GM13976 (cell line): ENCODE measurements around the gene THBS4.

Experiments used
- DNase-seq: peaks from one replicate; pipeline ENCODE4 v3.0.0; 2012; ENCODE audit warnings: low spot score
- in situ Hi-C: fragments of 300-500 bp; cut with MboI; formaldehyde crosslinking; loops from one replicate; pipeline ENCODE4 v1.12.0; 2022; ENCODE audit warnings: low sequenced_read_pairs, mixed read lengths, inconsistent platforms; ENCODE audit not compliant: unreplicated experiment
- TF ChIP-seq, protein P1 (sequence below): IDR thresholded peaks from 2 replicates; pipeline ENCODE4 v1.5.1; 2012; ENCODE audit warnings: borderline replicate concordance, mild to moderate bottlenecking; ENCODE audit not compliant: insufficient read depth; ENCODE audit errors: extremely low read depth, missing control alignments, control extremely low read depth

THBS4 gene

DNA sequence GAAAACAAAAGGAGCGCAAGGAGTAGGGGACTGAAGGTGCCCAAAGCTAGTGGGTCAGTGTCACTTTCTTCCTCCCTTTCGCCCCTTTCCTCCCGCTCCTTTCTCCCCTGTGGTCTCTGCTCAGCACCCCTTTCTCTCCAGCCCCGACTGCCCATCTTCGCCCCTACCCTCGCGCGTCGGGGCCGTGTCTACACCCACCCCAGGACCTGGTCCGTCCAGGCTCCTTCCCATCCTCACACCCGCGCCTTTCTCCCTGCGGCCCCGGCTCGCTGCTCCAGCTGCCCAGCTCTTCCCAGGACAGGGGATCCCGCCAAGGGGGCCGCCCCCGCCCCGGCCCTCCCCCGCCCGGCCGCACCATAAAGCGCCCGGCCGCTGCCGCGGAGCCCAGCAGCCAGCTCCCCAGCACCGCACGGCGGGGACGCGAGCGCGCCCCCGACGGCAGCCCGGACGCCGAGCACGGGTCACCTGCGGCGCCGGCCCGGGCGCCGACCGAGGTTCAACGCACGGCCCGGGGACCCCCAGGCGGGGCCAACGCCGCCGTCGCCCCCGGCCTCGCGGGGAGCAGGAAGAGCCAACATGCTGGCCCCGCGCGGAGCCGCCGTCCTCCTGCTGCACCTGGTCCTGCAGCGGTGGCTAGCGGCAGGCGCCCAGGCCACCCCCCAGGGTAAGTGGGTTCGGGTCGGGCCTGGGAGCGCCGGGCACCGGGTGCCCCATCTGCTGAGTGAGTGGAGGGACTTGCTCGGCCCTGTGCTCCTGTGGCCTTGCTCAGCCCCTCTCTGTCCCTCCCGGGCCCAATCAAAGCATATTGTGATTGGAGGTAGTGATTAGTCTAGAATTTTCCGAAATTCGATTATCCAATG, at the start of gene THBS4:
THBS4 (plus strand) TSS at position 387 of the 860 bp plus-strand sequence; CDS start at position 577, 190 bp downstream.
- in situ Hi-C loops: no loop called here
- no peak for DNase-seq

DNA sequence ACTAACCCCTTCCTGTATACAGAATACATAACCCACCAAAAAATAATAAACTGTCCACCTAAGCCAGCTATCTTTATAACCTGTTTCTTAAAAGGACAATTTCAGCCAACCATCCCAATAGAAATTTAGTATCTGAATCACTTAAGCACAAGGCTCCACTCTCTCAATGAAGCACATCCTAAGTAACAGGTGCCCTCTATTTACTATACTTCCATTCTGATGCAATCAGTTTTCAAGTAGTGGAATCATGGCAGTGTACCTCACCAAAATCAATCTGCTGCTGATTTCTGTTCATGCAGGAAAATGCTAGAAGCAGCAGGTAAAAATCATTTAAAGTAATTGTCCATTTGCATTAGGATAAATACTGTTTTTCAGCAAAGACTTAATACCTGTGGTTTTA, 48.9 kb upstream of the THBS4 start:
- in situ Hi-C loops: no loop called here
- TF ChIP-seq, protein P1, sequence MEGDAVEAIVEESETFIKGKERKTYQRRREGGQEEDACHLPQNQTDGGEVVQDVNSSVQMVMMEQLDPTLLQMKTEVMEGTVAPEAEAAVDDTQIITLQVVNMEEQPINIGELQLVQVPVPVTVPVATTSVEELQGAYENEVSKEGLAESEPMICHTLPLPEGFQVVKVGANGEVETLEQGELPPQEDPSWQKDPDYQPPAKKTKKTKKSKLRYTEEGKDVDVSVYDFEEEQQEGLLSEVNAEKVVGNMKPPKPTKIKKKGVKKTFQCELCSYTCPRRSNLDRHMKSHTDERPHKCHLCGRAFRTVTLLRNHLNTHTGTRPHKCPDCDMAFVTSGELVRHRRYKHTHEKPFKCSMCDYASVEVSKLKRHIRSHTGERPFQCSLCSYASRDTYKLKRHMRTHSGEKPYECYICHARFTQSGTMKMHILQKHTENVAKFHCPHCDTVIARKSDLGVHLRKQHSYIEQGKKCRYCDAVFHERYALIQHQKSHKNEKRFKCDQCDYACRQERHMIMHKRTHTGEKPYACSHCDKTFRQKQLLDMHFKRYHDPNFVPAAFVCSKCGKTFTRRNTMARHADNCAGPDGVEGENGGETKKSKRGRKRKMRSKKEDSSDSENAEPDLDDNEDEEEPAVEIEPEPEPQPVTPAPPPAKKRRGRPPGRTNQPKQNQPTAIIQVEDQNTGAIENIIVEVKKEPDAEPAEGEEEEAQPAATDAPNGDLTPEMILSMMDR: no peak
- no peak for DNase-seq

More for the DNA sequence above, at the start of gene THBS4:
- TF ChIP-seq, protein P1: no peak

DNA sequence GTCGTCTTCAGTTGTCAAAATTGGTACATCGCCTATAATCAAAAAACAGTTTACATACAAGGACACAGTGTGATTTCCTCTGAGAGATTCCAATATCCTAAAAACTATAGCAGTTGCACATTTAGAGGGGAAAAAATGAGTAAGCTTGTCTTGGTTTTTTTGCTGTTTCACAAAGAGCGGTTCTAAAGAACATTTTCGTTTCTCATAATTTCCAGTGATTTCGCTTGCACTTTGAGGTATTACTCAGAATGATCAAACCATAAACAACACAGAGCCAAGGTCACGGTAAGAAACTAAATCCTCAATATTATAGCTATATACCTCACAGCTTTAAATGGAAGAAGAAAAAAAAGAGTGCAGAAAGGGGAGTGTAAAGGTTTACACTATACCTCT, 44.9 kb upstream of the THBS4 start:
- peak; percentile 53 for DNase-seq
- TF ChIP-seq, protein P1: no peak
- in situ Hi-C loops: no loop called here

DNA sequence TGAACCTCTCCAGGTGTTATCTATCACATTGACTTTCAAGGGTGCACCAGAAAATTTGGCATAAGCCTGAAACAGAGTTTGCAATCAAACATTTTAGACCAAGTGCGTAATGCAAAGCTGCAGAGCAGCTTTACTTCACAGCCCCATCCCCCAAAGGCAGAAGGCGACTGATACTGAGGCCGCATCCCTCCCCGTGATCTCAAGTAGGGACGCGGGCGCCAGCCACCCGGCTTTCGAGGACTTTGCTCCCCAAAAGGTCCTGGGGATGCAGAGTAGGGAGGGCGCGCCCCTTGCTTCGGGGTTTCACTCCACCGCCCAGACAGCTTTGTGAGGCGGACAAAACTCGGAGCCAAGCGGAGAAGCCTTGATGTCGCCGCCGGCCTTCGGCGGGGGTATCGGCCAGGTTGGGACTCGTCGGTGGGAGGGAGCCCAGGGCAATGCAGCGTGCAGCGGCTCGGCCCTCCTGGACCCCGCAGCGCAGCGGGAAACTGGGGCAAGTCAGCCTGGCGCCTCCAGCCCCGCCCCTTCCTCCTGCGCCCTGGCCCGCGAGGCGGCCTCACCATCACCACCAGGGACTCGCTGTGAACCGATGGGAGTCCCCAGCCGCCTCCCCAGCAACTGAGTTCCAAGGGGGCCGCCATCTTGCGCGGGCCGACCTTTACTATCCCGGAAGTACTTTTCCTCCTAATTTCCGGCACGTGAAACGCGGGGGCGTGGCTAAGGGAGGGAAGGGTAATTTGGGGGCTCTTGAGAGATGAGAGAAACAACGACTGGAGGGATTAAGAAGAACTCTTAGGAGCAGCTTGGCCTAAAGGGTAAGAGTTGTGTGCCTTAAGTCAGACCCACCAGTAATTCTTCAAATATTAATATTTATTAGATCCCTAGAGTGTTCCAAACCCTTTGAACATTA, 44.3 kb upstream of the THBS4 start, which contains the start of gene MTX3:
MTX3 (minus strand) TSS at position 665 of the 910 bp plus-strand sequence; CDS start at position 641, 24 bp downstream.
- DNase-seq: peak; percentile 81
- TF ChIP-seq, protein P1: no peak
- in situ Hi-C loops: no loop called here

DNA sequence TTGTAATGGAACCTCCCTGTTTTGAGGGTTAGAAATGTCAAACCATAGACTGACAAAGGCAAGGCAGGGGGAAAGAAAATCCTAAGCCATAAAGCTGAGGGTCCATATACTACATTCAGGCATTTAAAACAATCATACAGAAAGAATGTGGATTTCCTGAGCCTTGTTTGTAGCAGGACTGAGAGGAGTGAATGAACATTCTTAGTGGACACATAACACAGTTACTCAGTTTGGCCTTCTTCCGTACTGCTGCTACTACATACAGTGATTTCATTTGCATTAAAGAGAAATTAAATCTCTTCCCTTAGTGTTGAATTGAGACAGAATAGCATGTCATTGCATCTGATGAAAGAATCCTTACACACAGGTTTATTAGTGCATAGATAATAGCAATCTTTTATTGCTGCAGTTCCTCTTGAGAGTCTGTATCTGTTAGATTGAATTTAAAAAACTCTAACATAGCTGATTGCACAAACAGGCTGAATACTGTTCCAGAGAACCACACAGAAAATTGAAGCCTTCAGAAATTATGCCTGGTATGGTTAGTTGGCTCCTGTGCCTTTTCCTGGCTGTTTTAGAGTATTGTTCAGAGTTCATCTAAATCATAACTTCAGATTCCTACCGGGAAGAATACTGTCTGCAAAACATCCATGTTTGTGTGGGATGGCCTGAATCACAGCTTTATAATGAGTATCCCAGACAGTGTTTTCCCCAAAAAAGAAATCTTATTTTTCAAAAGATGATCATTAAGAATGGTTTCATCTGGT, 42.1 kb upstream of the THBS4 start:
- no peak for DNase-seq
- TF ChIP-seq, protein P1: no peak
- in situ Hi-C loops: no loop called here

DNA sequence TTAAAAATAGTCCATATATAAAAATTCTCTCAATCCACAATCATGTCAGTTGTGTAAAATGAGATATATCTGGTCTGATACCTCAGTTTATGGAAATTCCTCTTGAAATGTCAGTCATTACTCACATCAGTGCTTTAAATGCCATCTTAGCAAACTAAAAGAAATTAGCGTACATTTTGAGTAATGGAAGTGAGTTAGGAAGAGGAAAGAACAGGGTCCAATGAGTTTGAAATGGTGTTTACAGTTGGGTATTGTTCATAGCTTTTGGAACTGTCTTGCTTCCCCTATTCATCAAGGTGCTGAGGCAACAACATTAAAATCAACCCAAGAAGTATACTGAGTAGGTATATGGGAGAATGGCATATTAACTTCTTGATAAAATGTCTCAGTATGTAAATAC, 35.4 kb upstream of the THBS4 start:
- in situ Hi-C loops: no loop called here
- DNase-seq: no peak
- TF ChIP-seq, protein P1: no peak
